ENCODE measurements around the gene ANXA8.
"Not testable (repeated sequence)": the region's sequence is repeated elsewhere in the genome, so short reads cannot be mapped to it uniquely, and the experiment has no call there.

DNA sequence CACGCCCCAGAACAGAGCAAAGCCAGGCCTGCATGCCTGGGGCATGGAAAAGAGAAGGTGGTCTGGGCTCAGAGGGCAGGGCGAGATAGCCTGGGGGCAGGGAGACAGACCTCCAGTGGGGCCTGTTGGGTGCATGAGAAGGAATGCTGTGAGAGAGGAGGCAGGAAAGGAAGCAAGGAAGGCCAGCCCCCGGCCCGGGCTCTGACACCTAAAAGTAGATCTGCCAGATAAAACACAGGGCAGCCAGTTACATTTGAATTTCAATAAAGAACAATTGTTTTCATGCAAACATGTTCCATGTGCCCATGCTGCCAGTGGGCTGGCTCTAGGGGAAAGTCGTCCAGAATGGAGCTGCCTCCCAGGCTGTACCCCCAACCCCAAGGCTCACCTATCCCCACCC is 5.8 kb downstream of the ANXA8 start:
- TF ChIP-seq, protein P1, sequence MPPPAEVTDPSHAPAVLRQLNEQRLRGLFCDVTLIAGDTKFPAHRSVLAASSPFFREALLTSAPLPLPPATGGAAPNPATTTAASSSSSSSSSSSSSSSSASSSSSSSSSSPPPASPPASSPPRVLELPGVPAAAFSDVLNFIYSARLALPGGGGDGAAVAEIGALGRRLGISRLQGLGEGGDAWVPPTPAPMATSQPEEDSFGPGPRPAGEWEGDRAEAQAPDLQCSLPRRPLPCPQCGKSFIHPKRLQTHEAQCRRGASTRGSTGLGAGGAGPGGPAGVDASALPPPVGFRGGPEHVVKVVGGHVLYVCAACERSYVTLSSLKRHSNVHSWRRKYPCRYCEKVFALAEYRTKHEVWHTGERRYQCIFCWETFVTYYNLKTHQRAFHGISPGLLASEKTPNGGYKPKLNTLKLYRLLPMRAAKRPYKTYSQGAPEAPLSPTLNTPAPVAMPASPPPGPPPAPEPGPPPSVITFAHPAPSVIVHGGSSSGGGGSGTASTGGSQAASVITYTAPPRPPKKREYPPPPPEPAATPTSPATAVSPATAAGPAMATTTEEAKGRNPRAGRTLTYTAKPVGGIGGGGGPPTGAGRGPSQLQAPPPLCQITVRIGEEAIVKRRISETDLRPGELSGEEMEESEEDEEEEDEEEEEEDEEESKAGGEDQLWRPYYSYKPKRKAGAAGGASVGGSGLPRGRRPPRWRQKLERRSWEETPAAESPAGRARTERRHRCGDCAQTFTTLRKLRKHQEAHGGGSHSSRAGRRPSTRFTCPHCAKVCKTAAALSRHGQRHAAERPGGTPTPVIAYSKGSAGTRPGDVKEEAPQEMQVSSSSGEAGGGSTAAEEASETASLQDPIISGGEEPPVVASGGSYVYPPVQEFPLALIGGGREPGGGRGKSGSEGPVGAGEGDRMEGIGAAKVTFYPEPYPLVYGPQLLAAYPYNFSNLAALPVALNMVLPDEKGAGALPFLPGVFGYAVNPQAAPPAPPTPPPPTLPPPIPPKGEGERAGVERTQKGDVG (CRISPR knock-in tag; IDR thresholded peaks at IDR 0.05; ENCODE audit: borderline replicate concordance) = not testable (repeated sequence)
- TF ChIP-seq SIN3A (IDR thresholded peaks at IDR 0.05; ENCODE audit: borderline replicate concordance, low read depth, low read length); ZSCAN22 (CRISPR knock-in tag; IDR thresholded peaks at IDR 0.05); ZFP36 (IDR thresholded peaks at IDR 0.05; ENCODE audit: borderline replicate concordance, low read depth, low read length, partially characterized antibody): not testable (repeated sequence)
- TF ChIP-seq, protein P2, sequence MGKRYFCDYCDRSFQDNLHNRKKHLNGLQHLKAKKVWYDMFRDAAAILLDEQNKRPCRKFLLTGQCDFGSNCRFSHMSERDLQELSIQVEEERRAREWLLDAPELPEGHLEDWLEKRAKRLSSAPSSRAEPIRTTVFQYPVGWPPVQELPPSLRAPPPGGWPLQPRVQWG (CRISPR knock-in tag; IDR thresholded peaks at IDR 0.05; ENCODE audit: borderline replicate concordance, low read depth) = not testable (repeated sequence)
